HFF-Myc (cell line): ENCODE data around the gene DNAAF1.
"Not testable (repeated sequence)": the region's sequence is repeated elsewhere in the genome, so short reads cannot be mapped to it uniquely, and the experiment has no call there.

ENCODE experiments used
- DNase-seq: peaks from one replicate; pipeline ENCODE4 v3.0.0-alpha.2; 2011; ENCODE audit warnings: low read depth; ENCODE audit errors: extremely low read depth
- H3K4me3 ChIP-seq: replicated peaks from 2 replicates; pipeline ENCODE4 v1.5.1; 2011; ENCODE audit warnings: low read depth, mild to moderate bottlenecking, control low read depth, low read length
- CTCF ChIP-seq: IDR thresholded peaks from 2 replicates; pipeline ENCODE4 v1.5.1; 2012; ENCODE audit warnings: mild to moderate bottlenecking, low read depth, low read length, control low read depth; ENCODE audit errors: missing control alignments

DNAAF1 gene

DNA sequence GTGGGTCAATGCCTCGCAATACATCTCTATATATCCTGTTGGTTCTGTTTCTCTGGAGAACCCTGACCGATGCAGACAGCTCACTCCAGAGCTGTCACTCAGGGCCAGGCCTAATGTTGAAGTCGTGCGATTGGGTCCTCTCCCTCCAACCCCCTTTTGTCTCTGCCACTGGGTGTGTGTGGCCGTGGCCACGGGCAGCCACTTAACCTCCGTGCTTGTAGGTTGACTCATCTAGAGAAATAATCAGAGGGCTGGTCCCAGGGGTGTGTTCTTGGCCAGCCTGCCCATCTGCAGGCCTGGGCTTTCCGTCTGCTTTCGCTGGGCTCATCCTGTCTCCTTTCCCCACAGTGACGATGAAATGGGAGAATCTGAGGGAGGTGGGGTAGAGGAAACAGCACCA lies 53.3 kb downstream of the DNAAF1 start:
- DNase-seq = no peak
- H3K4me3 ChIP-seq = no peak overlapping the region
- TF ChIP-seq CTCF = no peak

- no peak overlapping the region for H3K4me3 ChIP-seq
- TF ChIP-seq CTCF = no peak
- no peak for DNase-seq
Measured at GRCh38 chr16:84199097-84199496, 54.0 kb downstream of the DNAAF1 start.

DNA sequence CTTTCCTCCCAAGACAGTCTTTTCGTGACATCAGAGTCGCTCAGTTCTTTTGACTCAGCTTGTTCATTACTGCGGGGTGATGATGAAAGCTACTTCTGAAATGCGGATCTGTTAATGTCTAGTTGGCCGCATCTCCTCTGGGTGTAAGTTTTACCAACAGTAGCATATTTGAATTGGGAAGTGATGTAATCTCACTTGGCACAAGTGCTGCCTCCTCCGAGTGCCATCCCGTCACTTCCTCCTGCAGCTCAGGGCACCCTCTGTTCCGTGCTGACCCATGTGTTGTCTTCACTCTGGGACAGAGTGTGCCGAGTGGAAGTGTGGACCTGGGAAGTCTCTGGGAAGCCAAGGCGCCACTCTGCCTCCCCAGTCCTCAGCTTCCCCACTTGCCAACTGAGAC lies 54.8 kb downstream of the DNAAF1 start:
- no peak overlapping the region for H3K4me3 ChIP-seq
- TF ChIP-seq CTCF = no peak
- no peak for DNase-seq

- DNase-seq = not testable (repeated sequence)
Measured at GRCh38 chr16:84204551-84204950, 59.4 kb downstream of the DNAAF1 start.

GRCh38 chr16:84205123-84205522 lies 60.0 kb downstream of the DNAAF1 start:
- not testable (repeated sequence) for DNase-seq, H3K4me3 ChIP-seq

More at GRCh38 chr16:84204551-84204950, 59.4 kb downstream of the DNAAF1 start:
- not testable (repeated sequence) for H3K4me3 ChIP-seq

- no peak for DNase-seq
- TF ChIP-seq CTCF = no peak
- H3K4me3 ChIP-seq = no peak overlapping the region
Measured at GRCh38 chr16:84205976-84206691, 61.0 kb downstream of the DNAAF1 start.

- no peak for TF ChIP-seq CTCF
- DNase-seq = no peak
- no peak overlapping the region for H3K4me3 ChIP-seq
Measured at GRCh38 chr16:84207251-84207650, 62.1 kb downstream of the DNAAF1 start.

GRCh38 chr16:84207879-84208278 lies 62.8 kb downstream of the DNAAF1 start:
- DNase-seq = no peak
- TF ChIP-seq CTCF = no peak
- no peak overlapping the region for H3K4me3 ChIP-seq
